Ovary (tissue), 3 donors: Measurements from ENCODE around the gene NUDT4.

Source experiments
- EP300 ChIP-seq: sonication (generic); formaldehyde crosslinking; IDR thresholded peaks from one replicate; pipeline ENCODE4 v1.6.1; 2017; ENCODE audit warnings: antibody characterized with exemption
- POLR2A ChIP-seq: fragments of 450-650 bp; IDR thresholded peaks from one replicate; pipeline ENCODE4 v1.6.1; 2017; ENCODE audit warnings: antibody characterized with exemption, mild to moderate bottlenecking, moderate library complexity
- TF ChIP-seq, protein P1 (sequence below), 3 donors: fragments of 450-650 bp in 2 of 3; fragments of 200-600 bp in 1 of 3; IDR thresholded peaks; one replicate each; pipeline versions ENCODE4 v1.5.1 to v1.8.0; 2016 to 2022; ENCODE audit warnings: antibody characterized with exemption in 3 of 3, mild to moderate bottlenecking in 1 of 3
- donor health status: DM: no; HTN: no; CAD: no.

DNA sequence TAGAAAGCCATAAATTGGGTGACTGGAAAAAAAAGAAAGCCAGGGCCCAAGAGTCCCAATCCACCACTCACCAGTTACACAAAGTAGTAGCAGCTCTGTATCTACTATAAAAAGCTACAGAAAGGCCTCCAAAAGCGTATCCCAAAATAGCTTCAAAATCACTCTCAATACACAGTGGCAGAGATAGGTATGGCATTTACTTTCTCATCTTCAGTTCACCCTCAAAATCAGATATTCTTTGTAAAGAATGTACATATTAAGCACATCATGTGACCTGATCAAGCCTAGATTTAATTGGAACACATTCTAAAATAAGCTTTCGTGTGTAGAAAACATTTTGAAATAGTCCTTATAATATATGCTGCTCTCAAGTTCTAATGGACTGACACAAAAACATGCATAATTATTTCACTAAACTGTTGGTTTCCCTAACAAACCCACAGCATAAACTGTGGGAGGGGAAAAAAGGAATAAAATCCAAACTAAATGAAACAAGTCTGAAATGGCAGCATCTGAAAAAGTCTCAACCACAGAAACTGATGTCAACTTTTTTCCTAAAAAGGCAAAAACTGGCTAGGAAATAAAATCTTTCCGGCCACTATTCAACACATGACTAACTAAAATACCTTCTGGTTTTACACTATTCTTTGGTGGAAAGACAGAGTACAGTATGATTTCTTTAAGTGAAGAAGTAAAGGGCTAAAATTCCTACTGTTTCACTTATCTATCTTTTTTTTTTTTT, 38.2 kb downstream of the NUDT4 start:
- TF ChIP-seq, protein P1, sequence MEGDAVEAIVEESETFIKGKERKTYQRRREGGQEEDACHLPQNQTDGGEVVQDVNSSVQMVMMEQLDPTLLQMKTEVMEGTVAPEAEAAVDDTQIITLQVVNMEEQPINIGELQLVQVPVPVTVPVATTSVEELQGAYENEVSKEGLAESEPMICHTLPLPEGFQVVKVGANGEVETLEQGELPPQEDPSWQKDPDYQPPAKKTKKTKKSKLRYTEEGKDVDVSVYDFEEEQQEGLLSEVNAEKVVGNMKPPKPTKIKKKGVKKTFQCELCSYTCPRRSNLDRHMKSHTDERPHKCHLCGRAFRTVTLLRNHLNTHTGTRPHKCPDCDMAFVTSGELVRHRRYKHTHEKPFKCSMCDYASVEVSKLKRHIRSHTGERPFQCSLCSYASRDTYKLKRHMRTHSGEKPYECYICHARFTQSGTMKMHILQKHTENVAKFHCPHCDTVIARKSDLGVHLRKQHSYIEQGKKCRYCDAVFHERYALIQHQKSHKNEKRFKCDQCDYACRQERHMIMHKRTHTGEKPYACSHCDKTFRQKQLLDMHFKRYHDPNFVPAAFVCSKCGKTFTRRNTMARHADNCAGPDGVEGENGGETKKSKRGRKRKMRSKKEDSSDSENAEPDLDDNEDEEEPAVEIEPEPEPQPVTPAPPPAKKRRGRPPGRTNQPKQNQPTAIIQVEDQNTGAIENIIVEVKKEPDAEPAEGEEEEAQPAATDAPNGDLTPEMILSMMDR (IDR thresholded peaks at IDR 0.05): no peak
- TF ChIP-seq POLR2A (no peak), EP300 (no peak)
